ENCODE results near the gene PLAAT5.

The PLAAT5 gene

DNA sequence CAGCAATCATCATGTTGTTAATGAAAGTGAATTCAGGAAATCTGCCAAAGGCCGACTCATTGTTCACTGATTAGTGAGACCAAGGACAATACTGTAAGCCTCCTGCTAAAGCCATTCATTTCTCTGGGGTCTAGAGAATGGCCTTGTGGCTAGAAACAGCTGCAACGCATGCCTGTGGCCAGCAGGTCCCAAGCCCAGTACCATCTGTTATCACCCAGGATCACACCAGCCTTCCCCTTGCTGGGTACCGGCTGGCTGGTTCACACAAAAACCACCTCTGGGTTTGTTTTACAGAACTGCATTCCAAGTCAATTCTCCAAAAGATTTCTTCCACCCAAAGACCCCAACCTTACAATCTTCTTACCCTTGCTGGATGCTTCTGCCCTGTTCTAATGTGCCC lies 1.1 kb downstream of the PLAAT5 start:
- no peak overlapping the region for H3K4me3 ChIP-seq (ENCODE audit: low read length)
- H3K9me3 ChIP-seq (ENCODE audit: control insufficient read depth, insufficient read depth, low read length), result no peaks in the 10 kb centered on the region; the same call in 1 of the 2 replicates
- peaks cover 9% of the 10 kb centered on the region; the same call in 1 of the 2 replicates for H3K27me3 ChIP-seq (ENCODE audit: control insufficient read depth, low read length)
- no peaks in the 10 kb centered on the region for H3K36me3 ChIP-seq (ENCODE audit: control insufficient read depth, low read length)
- H3K27ac ChIP-seq (ENCODE audit: low read depth, low read length), result no peak overlapping the region
- no peaks in the 10 kb centered on the region for H3K79me2 ChIP-seq (ENCODE audit: control insufficient read depth, low read length)
- no peaks in the 10 kb centered on the region for H3F3A ChIP-seq (ENCODE audit: control insufficient read depth, insufficient read depth)
- no peaks in the 10 kb centered on the region for H4K20me1 ChIP-seq (ENCODE audit: control insufficient read depth, insufficient read depth, low read depth, low read length)
- TF ChIP-seq, protein P1, sequence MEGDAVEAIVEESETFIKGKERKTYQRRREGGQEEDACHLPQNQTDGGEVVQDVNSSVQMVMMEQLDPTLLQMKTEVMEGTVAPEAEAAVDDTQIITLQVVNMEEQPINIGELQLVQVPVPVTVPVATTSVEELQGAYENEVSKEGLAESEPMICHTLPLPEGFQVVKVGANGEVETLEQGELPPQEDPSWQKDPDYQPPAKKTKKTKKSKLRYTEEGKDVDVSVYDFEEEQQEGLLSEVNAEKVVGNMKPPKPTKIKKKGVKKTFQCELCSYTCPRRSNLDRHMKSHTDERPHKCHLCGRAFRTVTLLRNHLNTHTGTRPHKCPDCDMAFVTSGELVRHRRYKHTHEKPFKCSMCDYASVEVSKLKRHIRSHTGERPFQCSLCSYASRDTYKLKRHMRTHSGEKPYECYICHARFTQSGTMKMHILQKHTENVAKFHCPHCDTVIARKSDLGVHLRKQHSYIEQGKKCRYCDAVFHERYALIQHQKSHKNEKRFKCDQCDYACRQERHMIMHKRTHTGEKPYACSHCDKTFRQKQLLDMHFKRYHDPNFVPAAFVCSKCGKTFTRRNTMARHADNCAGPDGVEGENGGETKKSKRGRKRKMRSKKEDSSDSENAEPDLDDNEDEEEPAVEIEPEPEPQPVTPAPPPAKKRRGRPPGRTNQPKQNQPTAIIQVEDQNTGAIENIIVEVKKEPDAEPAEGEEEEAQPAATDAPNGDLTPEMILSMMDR (IDR thresholded peaks at IDR 0.05; ENCODE audit: low read depth, low read length, poor library complexity, severe bottlenecking), result no peak
- no peak for TF ChIP-seq EZH2phosphoT487 (IDR thresholded peaks at IDR 0.05; ENCODE audit: borderline replicate concordance, low read length)
- H3K4me2 ChIP-seq (ENCODE audit: low read length), result no peak overlapping the region
- no peaks in the 10 kb centered on the region for H3K9me2 ChIP-seq (replicated peaks; ENCODE audit: control insufficient read depth, low read length)
- H3K4me1 ChIP-seq (ENCODE audit: control insufficient read depth, low read length), result no peaks in the 10 kb centered on the region

DNA sequence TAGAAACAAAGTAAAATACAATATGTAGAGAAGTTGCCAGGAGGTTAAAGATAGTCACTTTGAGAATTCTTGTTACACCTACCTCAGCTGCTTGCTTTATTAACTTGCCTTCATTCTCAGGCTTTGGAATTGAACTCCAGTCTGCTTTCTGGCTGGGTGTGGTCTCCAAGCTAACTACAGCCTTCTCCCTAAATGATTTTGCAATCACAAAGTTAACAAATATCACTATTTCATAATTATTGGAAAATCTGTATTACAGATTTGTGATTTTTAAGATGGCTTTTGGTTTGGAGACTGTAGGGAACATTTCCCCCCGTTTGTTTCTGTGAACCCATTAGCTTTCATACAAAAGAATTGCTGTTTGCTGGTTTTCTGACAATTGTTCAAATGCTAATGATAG lies 2.2 kb downstream of the PLAAT5 start:
- TF ChIP-seq EZH2phosphoT487 (IDR thresholded peaks at IDR 0.05; ENCODE audit: borderline replicate concordance, low read length), result no peak
- TF ChIP-seq, protein P1 (IDR thresholded peaks at IDR 0.05; ENCODE audit: low read depth, low read length, poor library complexity, severe bottlenecking), result no peak

DNA sequence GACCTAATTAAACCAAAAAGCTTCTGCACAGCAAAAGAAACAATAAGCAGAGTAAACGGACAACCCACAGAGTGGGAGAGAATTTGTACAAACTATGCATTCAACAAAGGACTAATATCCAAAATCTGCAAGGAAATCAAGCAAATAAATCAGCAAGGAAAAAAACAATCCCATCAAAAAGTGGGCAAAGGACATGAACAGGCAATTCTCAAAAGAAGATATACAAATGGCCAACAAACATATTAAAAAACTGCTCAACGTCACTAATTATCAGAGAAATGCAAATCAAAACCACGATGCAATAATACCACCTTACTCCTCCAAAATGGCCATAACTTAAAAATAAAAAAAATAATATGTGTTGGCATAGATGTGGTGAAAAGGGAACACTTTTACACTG lies 5.2 kb downstream of the PLAAT5 start:
- Histone ChIP-seq H3K36me3 (ENCODE audit: control insufficient read depth, low read length) (no peaks in the 10 kb centered on the region), H3K4me2 (ENCODE audit: low read length) (no peak overlapping the region), H4K20me1 (ENCODE audit: control insufficient read depth, insufficient read depth, low read depth, low read length) (no peaks in the 10 kb centered on the region), H3K9me2 (replicated peaks; ENCODE audit: control insufficient read depth, low read length) (no peaks in the 10 kb centered on the region), H3K9me3 (ENCODE audit: control insufficient read depth, insufficient read depth, low read length) (no peaks in the 10 kb centered on the region; the same call in 1 of the 2 replicates), H3K79me2 (ENCODE audit: control insufficient read depth, low read length) (no peaks in the 10 kb centered on the region), H3K4me1 (ENCODE audit: control insufficient read depth, low read length) (no peaks in the 10 kb centered on the region), H3K4me3 (ENCODE audit: low read length) (no peak overlapping the region), H3K27me3 (ENCODE audit: control insufficient read depth, low read length) (peaks cover 5% of the 10 kb centered on the region; the same call in 1 of the 2 replicates), H3F3A (ENCODE audit: control insufficient read depth, insufficient read depth) (no peaks in the 10 kb centered on the region), H3K27ac (ENCODE audit: low read depth, low read length) (no peak overlapping the region)
- TF ChIP-seq EZH2phosphoT487 (IDR thresholded peaks at IDR 0.05; ENCODE audit: borderline replicate concordance, low read length), result no peak
- TF ChIP-seq, protein P1 (IDR thresholded peaks at IDR 0.05; ENCODE audit: low read depth, low read length, poor library complexity, severe bottlenecking), result no peak

More for the DNA sequence above, 2.2 kb downstream of the PLAAT5 start:
- no peak overlapping the region for H3K27ac ChIP-seq (ENCODE audit: low read depth, low read length)
- H3K79me2 ChIP-seq (ENCODE audit: control insufficient read depth, low read length), result no peaks in the 10 kb centered on the region
- no peaks in the 10 kb centered on the region for H3F3A ChIP-seq (ENCODE audit: control insufficient read depth, insufficient read depth)
- no peaks in the 10 kb centered on the region for H3K4me1 ChIP-seq (ENCODE audit: control insufficient read depth, low read length)
- H4K20me1 ChIP-seq (ENCODE audit: control insufficient read depth, insufficient read depth, low read depth, low read length), result no peaks in the 10 kb centered on the region
- H3K4me2 ChIP-seq (ENCODE audit: low read length), result no peak overlapping the region
- no peaks in the 10 kb centered on the region for H3K9me2 ChIP-seq (replicated peaks; ENCODE audit: control insufficient read depth, low read length)
- no peaks in the 10 kb centered on the region; the same call in 1 of the 2 replicates for H3K9me3 ChIP-seq (ENCODE audit: control insufficient read depth, insufficient read depth, low read length)
- H3K4me3 ChIP-seq (ENCODE audit: low read length), result no peak overlapping the region
- no peaks in the 10 kb centered on the region for H3K36me3 ChIP-seq (ENCODE audit: control insufficient read depth, low read length)
- peaks cover 9% of the 10 kb centered on the region; the same call in 1 of the 2 replicates for H3K27me3 ChIP-seq (ENCODE audit: control insufficient read depth, low read length)

All from DOHH2 (cell line).